ENCODE results near the gene U2SURP.
"Not testable (repeated sequence)": the region's sequence is repeated elsewhere in the genome, so short reads cannot be mapped to it uniquely, and the experiment has no call there.

U2SURP gene

GRCh38 chr3:143072298-143073020, 71.1 kb downstream of the U2SURP start:
- DNase-seq = not testable (repeated sequence)

GRCh38 chr3:143073541-143073940, 72.2 kb downstream of the U2SURP start:
- not testable (repeated sequence) for DNase-seq

- not testable (repeated sequence) for DNase-seq
Observed at GRCh38 chr3:143073983-143074382, 72.6 kb downstream of the U2SURP start.

- peak; percentile 51 for DNase-seq
Observed at GRCh38 chr3:143078883-143079282, 77.5 kb downstream of the U2SURP start.

- DNase-seq = no peak
Observed at GRCh38 chr3:143080196-143080595, 78.8 kb downstream of the U2SURP start.

- no peak for DNase-seq
Observed at GRCh38 chr3:143081365-143081764, 80.0 kb downstream of the U2SURP start.

GRCh38 chr3:143081844-143082778, 80.7 kb downstream of the U2SURP start:
- no peak for DNase-seq

- no peak for DNase-seq
Observed at GRCh38 chr3:143083781-143084180, 82.4 kb downstream of the U2SURP start.

GRCh38 chr3:143084856-143085731, 83.7 kb downstream of the U2SURP start:
- peak; percentile 67 for DNase-seq

- DNase-seq = no peak
Observed at GRCh38 chr3:143088835-143089234, 87.5 kb downstream of the U2SURP start.

GRCh38 chr3:143089965-143090364, 88.6 kb downstream of the U2SURP start:
- no peak for DNase-seq

- DNase-seq = no peak
Observed at GRCh38 chr3:143090486-143090885, 89.1 kb downstream of the U2SURP start.

- DNase-seq = no peak
Observed at GRCh38 chr3:143090976-143091837, 89.8 kb downstream of the U2SURP start.

- DNase-seq = no peak
Observed at GRCh38 chr3:143092191-143092590, 90.8 kb downstream of the U2SURP start.

- no peak for DNase-seq
Observed at GRCh38 chr3:143095813-143096212, 94.4 kb downstream of the U2SURP start.

GRCh38 chr3:143098032-143098764, 96.8 kb downstream of the U2SURP start:
- no peak for DNase-seq

- no peak for DNase-seq
Observed at GRCh38 chr3:143099210-143099609, 97.8 kb downstream of the U2SURP start.

GRCh38 chr3:143099690-143100089, 98.3 kb downstream of the U2SURP start:
- no peak for DNase-seq

GRCh38 chr3:143100451-143100850, 99.1 kb downstream of the U2SURP start:
- DNase-seq = peak; percentile 13

GRCh38 chr3:143101792-143102381, 100.5 kb downstream of the U2SURP start:
- DNase-seq = no peak
